ENCODE results near the gene LHX1. TPM values are rescaled to one million over a fixed set of nuclear protein-coding genes. Genes with fewer than 3 reads are reported as not detected.

LHX1 gene
- total and polyA plus RNA-seq, 10 donors = not detected

DNA sequence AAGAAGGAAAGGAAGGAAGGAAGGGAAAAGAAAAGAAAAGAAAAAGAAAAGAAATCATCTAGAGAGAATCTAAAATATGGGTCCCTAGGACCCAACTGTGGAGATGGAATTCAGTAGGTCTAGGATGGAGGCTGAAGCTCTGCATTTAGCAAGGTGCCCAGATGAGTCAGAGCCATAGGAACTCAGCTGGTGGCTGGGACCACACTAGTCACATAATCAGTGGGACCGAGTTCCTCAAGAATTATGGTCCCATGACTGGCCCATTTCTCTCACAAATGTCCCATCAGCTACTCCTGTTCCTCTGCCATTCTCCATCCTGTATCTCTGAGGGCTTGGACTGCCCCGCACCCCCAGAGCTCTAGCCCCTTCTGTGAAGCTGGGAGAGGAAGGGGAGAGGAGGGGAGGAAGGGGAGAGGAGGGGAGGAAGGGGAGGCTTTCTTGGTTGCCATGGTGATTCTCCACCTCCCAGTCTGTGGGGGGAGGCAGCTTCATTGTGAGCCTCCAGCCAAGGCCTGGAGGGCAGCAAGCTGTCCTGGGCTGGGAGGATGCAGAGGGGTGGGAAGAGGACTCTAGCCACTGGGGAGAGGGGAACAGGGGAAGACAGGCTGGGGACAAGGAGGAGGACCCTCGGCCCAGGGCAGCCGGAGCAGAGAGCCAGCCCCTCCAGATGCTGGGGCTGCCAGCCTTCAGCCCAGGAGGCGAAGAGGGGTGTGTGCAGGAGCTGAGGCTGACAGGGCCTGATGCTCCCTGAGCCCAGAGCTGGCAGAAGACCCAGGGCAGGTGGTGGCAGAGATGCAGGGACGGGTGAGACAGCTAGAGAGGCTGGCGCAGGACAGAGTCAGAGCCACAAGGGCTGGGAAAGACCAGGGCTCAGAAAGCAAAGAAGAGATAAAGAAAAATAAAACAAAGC lies 37.8 kb upstream of the LHX1 start:
- WGBS, 5 donors = 62 to 79% (median 69%) methylated on average over 7 of the region's 7 CpGs
- DNase-seq = no peak
- H3K27me3 ChIP-seq (replicated peaks in 1 of 7) = peaks cover 0 to 42% (median 0%) of the 10 kb centered on the region in 7 donors
- no peaks in the 10 kb centered on the region for H3K36me3 ChIP-seq
- no peak overlapping the region for H3K4me3 ChIP-seq
- H3K9me3 ChIP-seq = no peaks in the 10 kb centered on the region
- TF ChIP-seq CTCF (IDR thresholded peaks at IDR 0.05 in 8 of 11, conservative IDR thresholded peaks at IDR 0.05 in 3 of 11) (no peak), POLR2AphosphoS5 (IDR thresholded peaks at IDR 0.05) (no peak), POLR2A (IDR thresholded peaks at IDR 0.05) (no peak)
- H3K4me1 ChIP-seq = no peaks in the 10 kb centered on the region
- no peak overlapping the region for H3K27ac ChIP-seq
- intact Hi-C loops (cut with DNase I; ENCODE audit: low total_unique reads) = no loop called here

DNA sequence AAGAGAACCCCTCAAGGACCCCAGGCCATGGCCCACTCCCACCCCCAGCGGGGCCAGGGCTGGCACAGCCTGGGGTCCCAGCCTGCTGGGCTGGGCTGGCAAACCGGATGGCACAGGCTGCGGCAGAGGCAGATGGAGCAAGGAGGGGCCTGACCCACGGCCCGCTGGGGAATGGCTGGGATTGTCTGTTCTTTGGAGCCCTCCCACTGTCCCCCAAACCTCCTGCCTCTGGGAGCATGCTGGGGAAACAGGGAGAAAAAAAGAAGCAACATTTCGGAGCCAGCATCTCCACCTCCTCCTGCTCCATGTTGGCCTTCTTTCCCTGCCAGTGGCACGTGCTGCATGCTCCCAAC lies 37.1 kb upstream of the LHX1 start:
- no peaks in the 10 kb centered on the region for H3K9me3 ChIP-seq
- no peaks in the 10 kb centered on the region for H3K4me1 ChIP-seq
- WGBS, 5 donors = 71 to 82% (median 79%) methylated on average over 7 of the region's 7 CpGs
- H3K4me3 ChIP-seq = no peak overlapping the region
- H3K27ac ChIP-seq = no peak overlapping the region
- H3K36me3 ChIP-seq = no peaks in the 10 kb centered on the region
- peaks cover 0 to 40% (median 0%) of the 10 kb centered on the region in 7 donors for H3K27me3 ChIP-seq (replicated peaks in 1 of 7)
- DNase-seq = no peak
- TF ChIP-seq POLR2A (IDR thresholded peaks at IDR 0.05) (no peak), POLR2AphosphoS5 (IDR thresholded peaks at IDR 0.05) (no peak), CTCF (IDR thresholded peaks at IDR 0.05 in 8 of 11, conservative IDR thresholded peaks at IDR 0.05 in 3 of 11) (no peak)
- intact Hi-C loops (cut with DNase I; ENCODE audit: low total_unique reads) = no loop called here

DNA sequence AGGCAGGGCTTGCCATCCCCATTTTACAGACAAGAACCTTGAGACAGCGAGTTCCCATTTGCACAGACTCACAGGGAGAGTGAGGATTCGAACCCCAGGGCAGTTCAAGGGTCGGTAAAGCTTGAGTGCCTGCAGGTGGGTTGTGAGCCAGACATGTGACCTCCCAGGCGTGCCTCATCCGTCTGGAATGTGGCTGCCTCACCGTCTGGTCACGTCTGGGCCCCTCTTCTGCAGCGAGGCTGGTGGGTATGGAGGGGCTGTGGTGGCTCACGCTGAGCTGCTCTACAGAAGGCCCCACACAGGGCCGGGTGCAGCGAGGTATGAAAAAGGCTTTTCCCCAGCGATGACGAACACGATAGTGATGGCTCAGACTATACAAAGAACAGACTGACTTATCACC lies 35.8 kb upstream of the LHX1 start:
- no peak overlapping the region for H3K4me3 ChIP-seq
- 68 to 81% (median 74%) methylated on average over 11 to 14 of the region's 14 CpGs for WGBS, 5 donors
- no peaks in the 10 kb centered on the region for H3K36me3 ChIP-seq
- TF ChIP-seq POLR2A (IDR thresholded peaks at IDR 0.05) (no peak), CTCF (IDR thresholded peaks at IDR 0.05 in 8 of 11, conservative IDR thresholded peaks at IDR 0.05 in 3 of 11) (no peak), POLR2AphosphoS5 (IDR thresholded peaks at IDR 0.05) (no peak)
- DNase-seq = no peak
- intact Hi-C loops (cut with DNase I; ENCODE audit: low total_unique reads) = no loop called here
- H3K27me3 ChIP-seq (replicated peaks in 1 of 7) = peaks cover 0 to 49% (median 0%) of the 10 kb centered on the region in 7 donors
- no peaks in the 10 kb centered on the region for H3K9me3 ChIP-seq
- H3K4me1 ChIP-seq = no peaks in the 10 kb centered on the region
- no peak overlapping the region for H3K27ac ChIP-seq

DNA sequence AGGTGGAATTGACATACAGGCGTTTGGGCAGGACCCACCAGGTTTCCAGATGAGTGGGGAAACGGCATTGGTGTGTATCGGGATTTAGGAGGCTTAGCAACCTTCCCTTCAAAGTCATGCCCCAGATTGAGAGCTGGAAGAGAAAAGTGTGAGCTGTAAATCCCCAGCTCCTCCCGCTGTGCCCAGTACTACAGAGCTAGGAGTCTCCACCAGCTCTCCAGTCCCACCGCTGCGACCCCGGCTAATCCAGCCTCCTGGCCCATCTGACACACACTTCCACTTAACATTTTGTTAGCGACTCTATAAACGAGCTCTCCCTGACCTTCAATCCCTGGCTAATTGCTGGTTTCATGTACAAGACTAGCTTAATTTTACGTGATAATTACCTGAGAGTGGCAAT lies 29.9 kb upstream of the LHX1 start:
- WGBS, 5 donors = 72 to 79% (median 78%) methylated on average over 10 of the region's 10 CpGs
- H3K4me3 ChIP-seq = no peak overlapping the region
- H3K4me1 ChIP-seq = no peaks in the 10 kb centered on the region
- intact Hi-C loops (cut with DNase I; ENCODE audit: low total_unique reads) = no loop called here
- no peaks in the 10 kb centered on the region for H3K36me3 ChIP-seq
- no peak for TF ChIP-seq POLR2AphosphoS5 (IDR thresholded peaks at IDR 0.05)
- no peak for TF ChIP-seq POLR2A (IDR thresholded peaks at IDR 0.05)
- no peak for TF ChIP-seq CTCF (IDR thresholded peaks at IDR 0.05 in 8 of 11, conservative IDR thresholded peaks at IDR 0.05 in 3 of 11)
- H3K9me3 ChIP-seq = no peaks in the 10 kb centered on the region
- peaks cover 0 to 62% (median 3%) of the 10 kb centered on the region in 7 donors for H3K27me3 ChIP-seq (replicated peaks in 1 of 7)
- H3K27ac ChIP-seq = no peak overlapping the region
- DNase-seq = no peak
